ENCODE measurements around the gene DLX3.
A peak's percentile ranks its signal among the peaks of the same experiment; 100 is the strongest.

DNA sequence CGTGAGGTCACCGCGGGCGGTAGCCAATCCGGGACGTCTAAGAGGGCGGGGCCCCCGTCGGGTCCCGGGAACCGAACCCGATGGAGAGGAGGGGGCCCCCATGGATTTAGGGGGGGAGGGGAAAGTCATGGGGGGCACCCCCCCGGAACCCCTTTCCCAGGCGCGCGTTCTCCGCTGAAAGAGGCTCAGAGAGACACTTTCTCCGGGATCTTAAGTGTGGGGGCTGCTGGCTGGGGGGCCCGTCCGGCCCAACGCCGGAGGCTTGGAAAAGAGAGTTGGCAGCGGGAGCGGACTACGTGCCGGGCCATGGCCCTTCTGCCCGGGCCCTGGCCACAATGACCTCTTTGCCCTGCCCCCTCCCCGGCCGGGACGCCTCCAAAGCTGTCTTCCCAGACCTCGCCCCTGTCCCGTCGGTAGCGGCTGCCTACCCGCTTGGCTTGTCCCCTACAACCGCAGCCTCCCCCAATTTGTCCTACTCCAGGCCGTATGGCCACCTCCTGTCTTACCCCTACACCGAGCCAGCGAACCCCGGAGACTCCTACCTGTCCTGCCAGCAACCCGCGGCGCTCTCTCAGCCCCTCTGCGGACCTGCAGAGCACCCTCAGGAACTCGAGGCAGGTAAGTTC is 25.8 kb downstream of the DLX3 start, which contains the start of gene DLX4:
- no peak for TF ChIP-seq CTCF (conservative IDR thresholded peaks at IDR 0.05 in 1 of 2, IDR thresholded peaks at IDR 0.05 in 1 of 2; ENCODE audit: low read depth in 1 of 2, low read length in 2 of 2)
- peak; percentile 58 for TF ChIP-seq EZH2 (IDR thresholded peaks at IDR 0.05; ENCODE audit: low read length, missing control alignments)

Data from fibroblast of lung (primary cell).